Heart left ventricle (tissue), 16 donors: Measurements from ENCODE around the gene SSX4B. TPM values are rescaled to one million over a fixed set of nuclear protein-coding genes. Genes with fewer than 3 reads are reported as not detected.
"Not testable (repeated sequence)": the region's sequence is repeated elsewhere in the genome, so short reads cannot be mapped to it uniquely, and the experiment has no call there.

ENCODE experiments used
- ATAC-seq, 4 donors: fragments of 200-7000 bp; cut with Tn5 transposase; one replicate each; pipeline ENCODE4 v1.9.1; 2020 to 2022; ENCODE audit warnings: moderate library complexity in 4 of 4, mild to moderate bottlenecking in 3 of 4, moderate number of reproducible peaks in 1 of 4
- DNase-seq, 5 donors: peaks; one replicate each; pipeline ENCODE4 v3.0.0-alpha.2; 2020
- H3K27ac ChIP-seq, 12 donors: fragments of 200-600 bp; sonication (generic) in 4 of 12; one replicate each; pipeline versions ENCODE4 v1.5.0 to v1.8.0; 2016 to 2022; ENCODE audit warnings: mild to moderate bottlenecking in 2 of 12
- H3K27me3 ChIP-seq, 9 donors: fragments of 200-600 bp; sonication (generic) in 2 of 9; one replicate each; pipeline versions ENCODE4 v1.5.1 to v1.8.0; 2016 to 2022; ENCODE audit warnings: mild to moderate bottlenecking in 3 of 9
- H3K36me3 ChIP-seq, 9 donors: fragments of 200-600 bp; sonication (generic) in 2 of 9; one replicate each; pipeline versions ENCODE4 v1.5.0 to v1.8.0; 2018 to 2022; ENCODE audit warnings: mild to moderate bottlenecking in 2 of 9
- H3K4me1 ChIP-seq, 12 donors: fragments of 200-600 bp; sonication (generic) in 4 of 12; one replicate each; pipeline versions ENCODE4 v1.5.0 to v1.8.0; 2016 to 2022; ENCODE audit warnings: mild to moderate bottlenecking in 3 of 12
- H3K4me3 ChIP-seq, 12 donors: fragments of 200-600 bp; sonication (generic) in 4 of 12; one replicate each; pipeline versions ENCODE4 v1.5.0 to v1.8.0; 2017 to 2022; ENCODE audit warnings: mild to moderate bottlenecking in 9 of 12, moderate library complexity in 4 of 12
- H3K9me3 ChIP-seq, 12 donors: fragments of 200-600 bp; sonication (generic) in 4 of 12; one replicate each; pipeline versions ENCODE4 v1.5.0 to v1.8.0; 2016 to 2022; ENCODE audit warnings: mild to moderate bottlenecking in 1 of 12
- CTCF ChIP-seq, 12 donors: fragments of 200-600 bp; sonication (generic) in 4 of 12; IDR thresholded peaks; one replicate each; pipeline versions ENCODE4 v1.5.0 to v1.8.0; 2018 to 2022; ENCODE audit warnings: antibody characterized with exemption in 12 of 12, mild to moderate bottlenecking in 5 of 12
- POLR2A ChIP-seq, 2 donors: fragments of 450-650 bp; IDR thresholded peaks; one replicate each; pipeline ENCODE4 v1.6.1; 2017; ENCODE audit warnings: antibody characterized with exemption in 2 of 2, mild to moderate bottlenecking in 2 of 2, moderate library complexity in 2 of 2
- WGBS, 4 donors: extraction: QIAGEN DNeasy Blood & Tissue Kit in 2 of 4; methylation state at CpG; one replicate each; pipeline versions ENCODE4 v1.1.5 to v1.1.7; 2013 to 2018; 5-methylcytosine and 5-hydroxymethylcytosine counted together
- intact Hi-C, 10 donors: fragments of 100-400 bp; cut with DNase I; formaldehyde crosslinking; loops; one replicate each; pipeline versions ENCODE4 v1.11.1 to v1.14.2; 2022
- long read RNA-seq, 3 donors: library from polyadenylated mRNA; unstranded; transcript quantifications; one replicate each; pipeline ENCODE4 v2.0.0, GENCODE V29; 2020 to 2021
- polyA plus RNA-seq, 2 donors: library from polyadenylated mRNA; stranded (reverse); fragments of 200-250 nt; gene quantifications; one replicate each; pipeline ENCODE4 v1.2.3, GENCODE V29; 2013
- total RNA-seq, 9 donors: library from RNA; depleted of rRNA in 2 of 9; stranded (reverse); fragments of >200 nt in 2 of 9; fragmentation: NEBNext Ultra II Directional in 3 of 9; extraction: Animal tissue kit (Norgen Biotek cat#: 25700) in 3 of 9; gene quantifications; one replicate each; pipeline versions ENCODE4 v1.1.0 to v1.2.4, GENCODE V29; 2016 to 2023
- donor health status: ischemic (EF 13 %, LVEDD 7.1; RV severe dilation, severe dysfunction).
- donor health status: healthy with polysubstance abuse.
- donor health status: DM: no; HTN: yes; CAD: no.
- donor health status: DM: no; HTN: no; CAD: no.
- donor health status: ischemic (EF 25% LVEDD 6.9; RV normal size, moderate dysfunction).
- donor health status: ischemic (EF 25% LVEDD 5.7; RV mildly dilated, moderate dysfunction).
- donor health status: healthy.
- donor health status: DM: yes; HTN: yes; CAD: no.
- donor health status: ischemic (EF 35%, LVEDD 5.7; RV mildly dilated, moderate dysfunction).
- donor health status: nonischemic (EF 11% LVEDD 7.7; RV severe dilation, severe dysfunction).
- donor health status: DM: yes; HTN: yes; CAD: no.
- donor health status: PGD.
- donor health status: ischemic (EF 29% LVEDD 5.4; RV normal size, mild dysfunction).
- donor health status: nonischemic (EF 23%, LVEDD 6.1; RV moderate dilation, normal function).

SSX4B gene
- total RNA-seq (not detected), polyA plus RNA-seq (not detected)
- long read RNA-seq, donor 1: 0 reads
- long read RNA-seq, donor 2: 0 reads
- long read RNA-seq, donor 3: 0 reads

- H3K27ac ChIP-seq, H3K27me3 ChIP-seq, H3K4me1 ChIP-seq, H3K36me3 ChIP-seq, H3K9me3 ChIP-seq, H3K4me3 ChIP-seq, DNase-seq, intact Hi-C loops, ATAC-seq: not testable (repeated sequence)
- WGBS, 4 donors: no CpG with 5 or more reads among the region's 15 CpGs
Measured at GRCh38 chrX:48411860-48412259, at the start of gene SSX4B. TSS of gene SSX4B (minus strand) at chrX:48411960. CDS start at chrX:48411372, 588 bp downstream.

GRCh38 chrX:48460606-48461005 lies 48.8 kb upstream of the SSX4B start:
- intact Hi-C loops: no loop called here
- WGBS, 4 donors: 84 to 95% (median 92%) methylated on average over 9 to 11 of the region's 11 CpGs
- no peak for ATAC-seq
- H3K4me1 ChIP-seq: peaks cover 0 to 2% (median 0%) of the 10 kb centered on the region in 12 donors
- TF ChIP-seq POLR2A (IDR thresholded peaks at IDR 0.05) (no peak), CTCF (IDR thresholded peaks at IDR 0.05) (no peak)
- no peaks in the 10 kb centered on the region for H3K36me3 ChIP-seq
- H3K9me3 ChIP-seq: no peaks in the 10 kb centered on the region
- H3K27me3 ChIP-seq: no peaks in the 10 kb centered on the region
- no peak for DNase-seq
- H3K4me3 ChIP-seq: no peak overlapping the region
- no peak overlapping the region for H3K27ac ChIP-seq

GRCh38 chrX:48460031-48460430 lies 48.3 kb upstream of the SSX4B start:
- intact Hi-C loops: no loop called here
- 78 to 94% (median 81%) methylated on average over 3 of the region's 3 CpGs for WGBS, 4 donors
- no peak for ATAC-seq
- Histone ChIP-seq H3K27ac (no peak overlapping the region), H3K4me3 (no peak overlapping the region), H3K9me3 (no peaks in the 10 kb centered on the region), H3K36me3 (no peaks in the 10 kb centered on the region), H3K4me1 (peaks cover 0 to 2% (median 0%) of the 10 kb centered on the region in 12 donors), H3K27me3 (no peaks in the 10 kb centered on the region)
- TF ChIP-seq POLR2A (IDR thresholded peaks at IDR 0.05): no peak
- no peak for TF ChIP-seq CTCF (IDR thresholded peaks at IDR 0.05)
- DNase-seq: no peak

- H3K4me3 ChIP-seq: no peak overlapping the region
- ATAC-seq (no peak), DNase-seq (no peak)
- no peaks in the 10 kb centered on the region for H3K36me3 ChIP-seq
- H3K9me3 ChIP-seq: no peaks in the 10 kb centered on the region
- WGBS, 4 donors: 72 to 92% (median 86%) methylated on average over 6 of the region's 6 CpGs
- no peak overlapping the region for H3K27ac ChIP-seq
- peaks cover 0 to 2% (median 0%) of the 10 kb centered on the region in 12 donors for H3K4me1 ChIP-seq
- no peaks in the 10 kb centered on the region for H3K27me3 ChIP-seq
- TF ChIP-seq POLR2A (IDR thresholded peaks at IDR 0.05) (no peak), CTCF (IDR thresholded peaks at IDR 0.05) (no peak)
- intact Hi-C loops: no loop called here
Measured at GRCh38 chrX:48459483-48459882, 47.7 kb upstream of the SSX4B start.

- TF ChIP-seq CTCF (IDR thresholded peaks at IDR 0.05) (no peak), POLR2A (IDR thresholded peaks at IDR 0.05) (no peak)
- intact Hi-C loops: no loop called here
- Histone ChIP-seq H3K27ac (no peak overlapping the region), H3K9me3 (no peaks in the 10 kb centered on the region), H3K4me1 (peaks cover 0 to under 1% (median 0%) of the 10 kb centered on the region in 12 donors), H3K4me3 (no peak overlapping the region), H3K36me3 (no peaks in the 10 kb centered on the region), H3K27me3 (no peaks in the 10 kb centered on the region)
- DNase-seq (peak in 4 of 5 donors; percentile 23 to 74 (median 56)), ATAC-seq (peak in 3 of 4 donors; percentile 30 to 68 (median 52))
- WGBS, 4 donors: 49 to 76% (median 62%) methylated on average over 4 to 6 of the region's 6 CpGs
Measured at GRCh38 chrX:48458711-48459110, 47.0 kb upstream of the SSX4B start.
